Panc1 (cell line): ENCODE results near the gene LGSN.

ENCODE experiments used
- POLR2AphosphoS5 ChIP-seq: IDR thresholded peaks from 2 replicates; pipeline ENCODE4 v1.6.1; 2012; ENCODE audit warnings: mild to moderate bottlenecking, low read depth, low read length, moderate library complexity
- REST ChIP-seq, 2 experiments: IDR thresholded peaks; 2 replicates each; pipeline ENCODE4 v1.6.1; 2011 to 2012; ENCODE audit warnings: low read depth in 2 of 2, control low read depth in 1 of 2, low read length in 1 of 2, mild to moderate bottlenecking in 1 of 2, moderate library complexity in 1 of 2; ENCODE audit not compliant: insufficient read depth in 1 of 2
- SIN3A ChIP-seq: IDR thresholded peaks from 2 replicates; pipeline ENCODE4 v1.6.1; 2012; ENCODE audit warnings: low read depth, mild to moderate bottlenecking, low read length, moderate library complexity, borderline replicate concordance; ENCODE audit not compliant: insufficient read depth
- TCF7L2 ChIP-seq: IDR thresholded peaks from 2 replicates; pipeline ENCODE4 v1.6.1; 2011; ENCODE audit warnings: mild to moderate bottlenecking, low read depth, low read length, inconsistent platforms
- TF ChIP-seq, protein P1 (sequence below): fragments of 450-650 bp; IDR thresholded peaks from 2 replicates; pipeline ENCODE4 v1.5.1; 2017; ENCODE audit warnings: mild to moderate bottlenecking

DNA sequence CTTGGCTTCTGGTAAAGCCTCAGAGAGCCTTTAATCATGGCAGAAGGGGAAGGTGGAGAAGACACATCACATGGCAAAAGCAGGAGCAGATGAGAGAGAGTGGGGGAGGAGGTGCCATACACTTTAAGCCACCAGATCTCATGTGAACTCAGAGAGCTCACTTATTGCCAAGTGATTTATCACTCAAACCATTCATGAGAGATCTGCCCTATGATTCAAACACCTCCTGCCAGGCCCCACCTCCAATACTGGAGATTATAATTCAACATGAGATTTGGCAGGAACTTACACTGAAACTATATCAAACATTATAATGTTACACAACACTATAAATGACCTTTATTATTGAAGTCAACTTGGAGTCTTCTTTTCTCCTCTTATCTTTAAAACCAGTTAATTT lies 60.6 kb downstream of the LGSN start:
- TF ChIP-seq, protein P1, sequence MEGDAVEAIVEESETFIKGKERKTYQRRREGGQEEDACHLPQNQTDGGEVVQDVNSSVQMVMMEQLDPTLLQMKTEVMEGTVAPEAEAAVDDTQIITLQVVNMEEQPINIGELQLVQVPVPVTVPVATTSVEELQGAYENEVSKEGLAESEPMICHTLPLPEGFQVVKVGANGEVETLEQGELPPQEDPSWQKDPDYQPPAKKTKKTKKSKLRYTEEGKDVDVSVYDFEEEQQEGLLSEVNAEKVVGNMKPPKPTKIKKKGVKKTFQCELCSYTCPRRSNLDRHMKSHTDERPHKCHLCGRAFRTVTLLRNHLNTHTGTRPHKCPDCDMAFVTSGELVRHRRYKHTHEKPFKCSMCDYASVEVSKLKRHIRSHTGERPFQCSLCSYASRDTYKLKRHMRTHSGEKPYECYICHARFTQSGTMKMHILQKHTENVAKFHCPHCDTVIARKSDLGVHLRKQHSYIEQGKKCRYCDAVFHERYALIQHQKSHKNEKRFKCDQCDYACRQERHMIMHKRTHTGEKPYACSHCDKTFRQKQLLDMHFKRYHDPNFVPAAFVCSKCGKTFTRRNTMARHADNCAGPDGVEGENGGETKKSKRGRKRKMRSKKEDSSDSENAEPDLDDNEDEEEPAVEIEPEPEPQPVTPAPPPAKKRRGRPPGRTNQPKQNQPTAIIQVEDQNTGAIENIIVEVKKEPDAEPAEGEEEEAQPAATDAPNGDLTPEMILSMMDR, result no peak
- no peak for TF ChIP-seq TCF7L2
- no peak for TF ChIP-seq SIN3A
- no peak for TF ChIP-seq POLR2AphosphoS5
- TF ChIP-seq REST (IDR thresholded peaks at IDR 0.05; ENCODE audit: insufficient read depth in 1 of 2, low read depth in 2 of 2, low read length in 1 of 2), result no peak
